ENCODE data around the gene PGM1.

The PGM1 gene

DNA sequence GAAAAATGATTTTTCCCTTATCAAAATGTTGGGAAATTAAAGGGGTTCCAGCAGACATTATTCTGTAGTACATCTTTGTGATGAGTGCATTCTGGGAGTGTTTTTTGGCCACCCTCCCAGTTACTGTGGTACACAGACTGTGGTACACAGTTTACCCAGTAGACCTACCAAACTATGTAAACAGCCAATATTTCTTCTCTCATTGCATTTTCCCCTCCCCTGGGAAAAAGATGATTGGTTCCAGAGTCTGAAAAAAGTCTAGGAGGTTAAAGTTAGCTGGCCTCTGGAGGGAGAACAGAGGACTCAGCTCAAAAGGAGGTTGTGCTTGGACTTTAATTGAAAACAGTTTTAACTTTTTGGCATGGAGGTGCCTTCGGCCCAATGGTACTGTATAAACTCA, 42.5 kb downstream of the PGM1 start:
- no peak for DNase-seq

DNA sequence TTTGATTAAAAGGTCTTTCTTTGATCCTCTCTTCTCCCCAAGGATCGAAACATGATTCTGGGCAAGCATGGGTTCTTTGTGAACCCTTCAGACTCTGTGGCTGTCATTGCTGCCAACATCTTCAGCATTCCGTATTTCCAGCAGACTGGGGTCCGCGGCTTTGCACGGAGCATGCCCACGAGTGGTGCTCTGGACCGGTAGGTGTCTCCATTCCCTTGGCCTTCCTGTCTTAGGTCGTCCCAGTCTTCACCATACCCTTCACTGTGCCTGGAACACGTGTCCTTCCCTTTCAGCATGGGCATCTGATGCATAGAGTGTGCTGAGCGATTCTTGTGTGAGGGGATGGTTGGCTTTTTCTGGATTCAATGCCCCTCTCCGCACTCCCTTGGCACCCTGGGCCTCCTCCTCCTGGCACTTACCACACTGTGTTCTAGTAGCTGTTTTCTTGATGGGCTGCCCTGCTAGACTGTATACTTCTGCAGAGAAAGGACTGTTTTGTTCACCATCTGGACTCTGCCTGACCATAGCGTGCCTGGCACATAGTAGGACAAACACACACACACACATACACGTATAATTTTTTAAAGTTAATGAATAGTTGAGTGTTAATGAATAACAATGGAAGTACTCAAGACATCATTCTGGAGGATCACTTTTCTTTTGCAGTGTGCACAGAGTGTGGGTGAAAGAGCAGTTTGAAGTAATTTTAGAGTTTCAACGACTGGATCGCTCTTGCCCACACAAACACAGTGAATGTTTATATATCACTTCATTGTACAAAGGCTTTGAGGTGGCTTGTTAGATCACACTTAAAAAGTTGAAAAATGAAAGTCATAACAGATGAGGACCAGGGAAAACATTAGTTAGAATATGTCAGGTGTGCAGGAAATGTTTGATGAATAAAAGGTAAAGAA, 43.2 kb downstream of the PGM1 start:
- DNase-seq, result no peak

DNA sequence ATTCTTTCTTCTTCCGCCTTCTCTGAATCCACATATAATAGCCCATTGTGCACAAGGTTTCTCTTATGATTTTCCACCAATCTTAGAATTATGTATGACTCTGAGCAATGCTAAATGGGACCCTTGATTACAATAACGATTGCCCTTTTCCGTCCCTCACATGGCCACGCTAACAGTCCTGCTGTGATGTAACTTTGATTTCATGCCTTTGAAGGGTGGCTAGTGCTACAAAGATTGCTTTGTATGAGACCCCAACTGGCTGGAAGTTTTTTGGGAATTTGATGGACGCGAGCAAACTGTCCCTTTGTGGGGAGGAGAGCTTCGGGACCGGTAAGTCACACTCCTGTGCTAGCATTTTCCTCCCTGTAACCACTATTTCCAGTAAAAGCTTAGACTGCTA, 45.3 kb downstream of the PGM1 start:
- DNase-seq, result no peak

DNA sequence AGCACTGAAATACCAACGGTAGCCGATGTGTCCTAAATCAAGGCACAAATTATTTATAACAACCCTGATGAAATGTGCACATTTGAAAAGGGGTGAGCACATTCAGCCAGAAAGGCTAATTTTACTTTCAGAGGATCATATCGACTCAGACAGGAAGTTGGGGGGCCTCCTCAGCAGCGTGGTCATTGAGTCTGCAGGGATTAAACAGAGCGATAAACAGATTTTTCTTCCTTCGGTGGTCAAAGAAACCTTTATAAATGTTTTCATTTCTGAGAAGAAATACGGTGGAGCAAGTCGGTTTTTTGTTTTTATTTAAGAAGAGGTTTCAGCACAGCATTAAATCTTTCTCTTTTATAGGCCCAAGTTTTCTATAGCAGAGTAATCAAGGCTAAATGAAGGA, 45.7 kb downstream of the PGM1 start:
- no peak for DNase-seq

DNA sequence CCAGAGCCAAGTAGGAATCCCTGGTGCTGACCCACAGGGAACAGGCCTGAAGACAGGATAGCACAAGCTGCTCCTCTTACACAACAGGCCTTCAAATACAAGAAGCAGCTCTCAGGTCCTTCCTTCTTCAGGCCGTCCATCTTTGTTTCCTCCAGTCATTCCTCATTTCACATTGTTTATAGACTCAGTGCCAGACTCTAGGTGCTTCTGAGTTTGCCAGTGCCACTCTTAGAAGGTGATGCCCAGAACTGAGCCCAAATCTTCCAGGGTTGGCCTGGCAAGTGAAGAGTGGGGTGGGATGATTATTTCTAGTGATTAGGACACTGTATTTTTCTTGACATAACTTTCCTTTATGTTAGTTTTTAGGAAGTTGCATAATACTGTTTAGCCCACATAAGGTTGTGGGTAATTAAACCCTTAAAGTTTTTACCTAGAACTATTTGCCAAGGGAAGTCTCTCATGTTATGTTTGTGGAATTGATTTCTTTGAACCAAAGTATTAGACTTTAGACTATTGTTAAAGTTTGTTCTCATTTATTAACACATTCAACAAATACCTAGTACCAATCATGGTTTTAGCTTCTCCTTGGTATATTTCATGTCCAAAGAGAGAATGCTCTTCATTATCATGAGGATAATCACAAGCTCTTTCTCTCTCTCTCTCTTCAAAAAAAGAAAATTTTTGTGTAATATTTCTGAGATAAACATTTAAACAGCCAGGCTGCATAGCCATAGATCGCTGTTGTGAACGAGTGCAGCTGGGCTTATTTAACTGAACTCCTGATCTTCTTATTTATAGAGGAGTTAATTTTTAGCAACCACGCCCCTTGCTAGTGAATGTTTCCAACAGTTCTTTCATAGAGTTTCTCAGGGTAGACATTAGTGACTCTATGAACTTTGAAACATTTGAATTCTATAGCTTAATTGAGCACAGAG, 47.7 kb downstream of the PGM1 start:
- DNase-seq, result no peak

DNA sequence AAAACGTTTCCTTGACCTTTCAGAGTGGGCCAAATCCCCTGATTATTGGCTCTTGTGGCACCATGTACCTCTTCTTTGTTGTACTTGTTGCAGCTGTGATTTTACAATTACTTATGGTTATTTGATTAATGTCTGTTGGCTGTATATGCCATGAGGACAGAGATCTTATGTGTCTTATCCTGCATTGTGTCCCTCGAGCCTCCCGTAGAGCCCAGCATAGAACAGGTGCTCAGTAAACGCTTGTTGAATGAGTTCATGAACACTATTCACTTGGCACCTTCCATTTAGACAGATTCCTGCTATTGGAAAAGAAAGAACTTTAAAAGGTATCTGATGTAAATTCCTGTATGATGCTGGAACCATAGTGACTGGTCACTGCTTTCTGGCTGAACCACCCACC, 48.4 kb downstream of the PGM1 start:
- no peak for DNase-seq

DNA sequence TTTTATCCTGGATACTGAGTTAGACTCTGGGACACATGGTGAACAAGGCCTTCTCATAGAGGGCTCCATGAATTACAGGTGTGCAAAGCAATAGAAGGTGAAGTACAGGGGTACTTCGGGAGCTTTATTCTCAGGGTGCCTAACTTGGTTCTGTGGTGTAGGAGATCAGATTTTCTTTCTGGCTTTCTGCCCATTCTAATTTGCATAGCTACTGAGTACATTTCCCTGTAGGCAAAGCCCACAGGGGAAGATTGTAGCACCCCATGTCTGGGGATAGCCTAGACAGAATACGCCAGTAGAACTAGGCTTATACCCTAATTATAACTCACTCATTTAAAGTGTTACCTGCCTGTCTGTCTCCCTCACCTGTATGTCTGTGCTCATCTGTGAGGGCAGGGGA, 49.7 kb downstream of the PGM1 start:
- DNase-seq, result no peak

DNA sequence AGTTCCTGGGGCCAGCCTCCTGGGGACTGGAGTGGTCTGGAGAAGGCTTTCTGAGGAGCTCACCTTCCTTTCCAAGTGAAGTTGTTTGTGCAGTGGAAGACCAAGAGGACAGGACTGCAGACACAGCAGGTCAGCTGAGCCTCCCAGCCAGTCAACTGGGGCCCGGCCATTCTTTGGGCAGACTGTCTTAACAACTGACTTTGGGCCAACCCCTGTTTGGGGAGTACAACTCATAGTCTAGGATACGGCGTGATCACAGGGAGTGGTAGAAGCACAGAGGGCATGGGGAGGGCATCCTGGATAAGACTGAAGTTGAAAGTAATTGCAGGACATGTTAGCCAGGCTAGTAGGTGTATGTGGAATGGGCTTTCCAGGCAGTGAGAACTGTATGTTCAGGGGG, 50.3 kb downstream of the PGM1 start:
- DNase-seq, result no peak

DNA sequence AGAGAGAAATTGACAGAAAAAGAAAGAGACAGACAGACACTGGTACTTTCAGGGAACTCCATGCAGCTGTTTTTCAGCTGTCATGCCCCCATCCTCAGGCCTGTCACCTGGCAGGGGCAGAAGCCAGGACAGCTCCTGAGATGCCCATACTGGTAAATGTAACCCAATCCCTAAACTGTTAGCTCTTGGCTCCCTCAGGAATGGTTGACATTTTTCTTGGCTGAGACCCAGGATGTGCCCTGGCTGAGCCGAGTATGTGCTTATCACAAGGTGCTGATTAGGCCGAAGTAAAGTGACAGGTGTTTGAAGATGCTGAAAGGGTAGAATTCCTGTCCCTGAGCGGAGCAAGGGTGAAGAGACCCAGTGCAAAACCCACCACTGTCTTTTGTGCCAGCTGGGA, 50.7 kb downstream of the PGM1 start:
- DNase-seq, result peak; percentile 99

DNA sequence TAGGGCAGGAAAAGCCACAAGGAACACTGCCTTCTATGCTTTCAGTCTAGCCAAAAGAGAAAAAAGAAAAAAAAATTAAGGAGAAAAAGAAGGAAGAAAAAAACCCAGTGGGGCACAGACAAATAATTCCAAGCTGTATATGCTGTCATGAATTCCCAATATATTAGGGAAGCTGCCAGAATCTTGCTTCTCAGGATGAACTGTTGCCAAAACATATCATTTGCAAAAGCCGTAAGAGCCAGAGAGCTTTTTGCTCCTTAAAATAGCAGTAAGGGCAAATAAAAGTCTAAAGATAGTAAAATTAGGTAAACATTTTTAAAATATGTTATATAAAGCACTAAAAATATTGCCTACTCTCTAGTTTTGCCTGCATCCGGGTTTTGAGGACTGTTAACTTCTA, 52.1 kb downstream of the PGM1 start:
- no peak for DNase-seq

DNA sequence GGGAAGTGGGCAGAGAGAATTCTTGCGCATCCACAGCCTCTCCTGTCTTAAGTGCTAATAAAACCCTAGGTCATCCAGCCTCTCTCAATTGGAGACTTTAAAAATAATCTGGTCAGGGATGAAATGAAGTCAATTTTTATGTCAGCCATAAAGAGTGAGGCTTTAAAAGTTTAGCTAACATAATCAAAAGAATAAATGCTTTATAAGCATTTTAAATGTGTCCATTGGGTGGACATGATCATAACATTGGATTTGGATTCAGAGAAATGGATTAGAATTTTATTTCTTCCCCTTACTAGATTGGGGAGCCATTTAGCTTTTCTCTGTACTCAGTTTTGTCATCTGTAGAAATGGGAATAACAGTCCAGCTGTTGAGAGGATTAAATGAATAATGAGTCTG, 55.5 kb downstream of the PGM1 start:
- DNase-seq, result no peak

DNA sequence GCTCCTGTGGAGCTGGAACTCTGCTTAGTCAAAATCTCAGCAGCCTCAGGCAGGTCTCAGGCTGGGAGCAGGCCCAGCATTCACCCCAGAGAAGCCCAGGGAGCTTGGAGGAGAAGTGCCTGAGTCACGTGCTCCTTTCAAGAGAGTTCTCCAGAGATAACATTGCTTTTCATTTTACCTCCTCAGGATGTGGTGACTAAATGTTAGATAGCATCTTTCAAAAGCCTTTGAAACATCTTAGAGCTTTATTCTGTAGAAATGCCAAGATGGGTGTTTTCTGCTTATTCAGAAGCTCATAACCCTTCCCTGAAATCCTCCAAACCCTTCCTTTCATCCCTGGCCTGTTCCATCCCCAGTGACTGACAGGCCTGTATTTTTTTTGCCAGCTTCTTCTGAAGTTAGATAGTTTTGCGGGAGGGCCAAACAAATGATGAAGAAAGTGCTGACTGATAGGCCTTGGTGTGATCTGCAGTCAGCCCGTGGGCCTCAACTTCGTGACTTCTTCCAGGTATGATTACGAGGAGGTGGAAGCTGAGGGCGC, 58.0 kb downstream of the PGM1 start:
- DNase-seq, result no peak

DNA sequence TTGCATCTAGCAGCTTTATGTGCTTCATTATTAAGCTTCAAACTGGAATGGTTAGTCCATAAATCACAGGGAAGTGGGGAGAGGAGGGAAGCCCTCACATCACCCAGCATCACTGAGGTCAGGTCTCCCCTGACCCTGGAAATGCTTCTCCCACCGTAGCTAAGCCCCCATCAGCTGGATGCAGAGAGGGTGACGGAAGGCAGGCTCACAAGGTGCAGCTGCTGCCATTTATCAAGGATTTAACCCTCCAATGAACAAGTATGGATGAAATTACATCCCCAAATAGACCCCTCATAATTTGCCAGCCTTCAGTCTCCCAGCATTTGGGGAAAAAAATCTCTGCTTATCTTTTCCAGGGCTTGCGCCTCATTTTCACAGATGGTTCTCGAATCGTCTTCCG, 60.8 kb downstream of the PGM1 start:
- DNase-seq, result no peak

DNA sequence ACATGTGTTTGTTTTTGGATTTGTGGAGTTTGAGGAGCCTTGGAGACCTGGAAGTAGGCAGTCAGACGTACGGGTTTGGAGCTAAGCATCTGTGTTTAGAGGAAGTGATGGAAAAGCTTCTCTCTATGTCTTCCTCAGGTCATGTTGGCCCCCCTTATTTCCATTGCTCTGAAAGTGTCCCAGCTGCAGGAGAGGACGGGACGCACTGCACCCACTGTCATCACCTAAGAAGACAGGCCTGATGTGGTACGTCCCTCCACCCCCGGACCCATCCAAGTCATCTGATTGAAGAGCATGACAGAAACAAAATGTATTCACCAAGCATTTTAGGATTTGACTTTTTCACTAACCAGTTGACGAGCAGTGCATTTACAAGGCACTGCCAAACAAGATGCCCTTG, 66.2 kb downstream of the PGM1 start:
- no peak for DNase-seq

DNA sequence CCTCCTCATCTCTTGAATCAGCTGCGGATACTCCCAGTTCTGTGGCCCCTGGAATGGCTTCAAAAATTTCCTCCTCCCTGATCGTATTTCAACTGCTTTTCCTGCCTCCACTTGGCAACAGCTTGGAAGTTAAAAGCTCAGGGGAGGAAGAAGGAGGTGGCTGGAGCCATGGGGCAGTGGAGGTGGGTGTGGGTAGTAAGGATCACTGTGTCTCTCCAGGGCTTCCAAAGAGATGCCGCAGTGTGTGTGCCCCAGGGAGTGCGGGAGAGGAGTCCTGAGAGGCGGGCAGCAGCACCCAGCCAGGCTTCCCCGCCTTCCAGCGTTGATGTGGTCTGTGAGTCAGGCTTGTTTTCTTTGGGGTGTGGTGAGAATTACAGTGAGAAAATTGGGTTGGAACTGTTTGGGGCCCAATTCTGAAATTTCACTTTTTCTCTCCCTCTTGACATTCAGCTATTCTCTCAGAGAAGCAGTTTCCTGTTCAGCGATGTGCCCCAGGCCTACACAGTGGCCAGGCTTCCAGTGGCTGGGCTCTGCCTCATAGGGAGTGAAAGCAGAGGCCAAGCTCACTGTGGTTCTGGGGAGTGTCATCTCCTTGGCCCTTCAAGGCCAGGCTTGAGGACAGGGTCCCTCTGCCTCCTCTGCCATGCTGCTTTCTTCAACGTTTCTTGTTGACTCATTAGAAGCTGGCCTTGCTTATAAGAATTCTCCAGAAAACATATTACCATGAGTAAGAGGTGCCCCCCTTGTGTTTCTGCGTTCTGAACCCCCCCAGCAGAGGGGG, 69.0 kb downstream of the PGM1 start:
- peak; percentile 34 for DNase-seq

DNA sequence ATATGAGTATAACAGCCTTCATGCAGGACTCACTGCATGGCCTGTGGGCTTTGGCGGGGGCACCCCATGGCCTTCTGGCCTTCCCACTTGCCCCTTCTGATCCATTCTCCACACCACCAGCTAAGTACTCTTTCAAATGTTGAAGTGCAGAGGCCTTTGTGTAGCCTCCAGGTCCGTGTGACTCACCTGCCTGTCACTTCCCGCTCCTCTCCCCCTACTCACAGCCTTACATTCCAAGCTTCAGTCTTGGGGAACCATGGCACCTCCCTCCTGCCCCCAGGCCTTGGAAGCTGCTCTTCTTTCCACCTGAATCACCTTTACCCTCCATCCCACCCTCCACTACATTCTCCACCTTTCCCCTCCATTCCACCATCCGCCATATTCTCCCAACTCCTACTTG, 69.6 kb downstream of the PGM1 start:
- no peak for DNase-seq

DNA sequence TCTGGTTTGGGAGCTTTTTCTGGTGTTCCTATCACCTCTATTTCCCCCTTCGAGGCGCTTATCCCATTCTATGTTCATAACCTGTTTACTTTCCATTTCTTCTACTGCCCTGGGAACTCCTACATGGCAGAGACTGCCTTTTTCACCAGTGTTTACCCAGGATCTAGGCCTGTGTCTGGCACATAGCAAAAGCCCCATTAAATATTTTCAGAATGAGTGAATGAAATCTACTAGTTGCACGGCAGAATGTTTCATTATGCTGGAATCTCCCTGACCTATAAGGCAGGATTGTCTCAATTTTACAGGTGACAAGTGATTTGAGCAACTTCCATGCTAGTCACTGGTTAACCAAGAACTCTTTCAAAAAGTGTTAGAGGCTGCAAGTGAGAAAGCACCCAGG, 70.1 kb downstream of the PGM1 start:
- no peak for DNase-seq

DNA sequence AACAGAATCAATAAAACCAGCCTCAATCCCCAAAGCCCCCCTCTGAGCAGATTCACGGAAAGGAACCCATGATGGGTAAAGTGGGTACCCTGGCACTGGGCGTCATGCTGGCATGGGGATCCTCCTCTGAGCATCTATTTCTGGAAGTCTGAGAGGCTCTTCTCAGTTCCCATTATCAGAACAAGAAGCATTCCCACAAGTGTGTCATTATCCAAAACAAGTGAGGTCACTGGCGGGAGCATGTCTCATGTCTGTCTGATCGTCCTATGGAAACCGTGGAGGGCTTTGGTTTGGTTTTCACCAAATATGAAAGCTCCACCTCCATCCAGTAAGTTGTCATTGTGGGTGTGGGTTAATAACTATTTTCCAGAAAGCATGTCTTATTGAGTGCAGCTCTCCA, 70.7 kb downstream of the PGM1 start:
- DNase-seq, result no peak

DNA sequence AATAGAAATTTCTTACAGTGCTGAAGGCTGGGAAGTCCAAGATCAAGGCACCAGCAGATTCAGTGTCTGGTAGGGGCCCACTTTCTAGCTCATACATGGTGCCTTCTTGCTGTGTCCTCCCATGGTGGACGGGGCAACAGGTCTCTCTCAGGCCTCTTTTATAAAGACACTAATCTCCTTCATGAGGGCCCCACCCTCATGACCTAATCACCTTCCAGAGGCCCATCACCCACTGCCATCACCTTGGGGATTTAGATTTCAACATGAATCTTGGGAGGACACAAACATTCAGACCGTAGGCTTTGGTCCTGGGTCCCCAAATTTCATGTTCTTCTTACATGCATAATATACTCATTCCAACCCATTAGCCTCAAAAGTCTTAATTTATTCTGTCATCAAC, 71.5 kb downstream of the PGM1 start:
- no peak for DNase-seq

DNA sequence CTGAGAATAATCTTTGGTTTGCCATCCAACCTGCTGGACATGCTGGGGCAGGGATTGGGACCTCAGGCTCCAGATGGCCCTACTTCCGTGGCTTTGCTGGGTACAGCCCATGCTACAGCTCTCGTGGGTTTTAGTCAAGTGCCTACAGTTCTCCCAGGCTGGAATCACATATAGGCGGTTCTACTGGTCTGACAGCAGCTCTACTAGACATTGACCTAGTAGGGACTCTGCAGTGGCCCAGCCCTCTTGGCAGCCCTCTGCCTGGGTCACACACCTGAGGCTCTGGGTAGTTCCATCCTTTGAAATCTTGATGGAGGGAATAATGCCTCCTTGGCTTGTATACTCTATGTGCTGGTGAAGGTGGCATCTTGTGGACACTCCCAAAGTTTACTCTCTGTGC, 72.2 kb downstream of the PGM1 start:
- no peak for DNase-seq

DNA sequence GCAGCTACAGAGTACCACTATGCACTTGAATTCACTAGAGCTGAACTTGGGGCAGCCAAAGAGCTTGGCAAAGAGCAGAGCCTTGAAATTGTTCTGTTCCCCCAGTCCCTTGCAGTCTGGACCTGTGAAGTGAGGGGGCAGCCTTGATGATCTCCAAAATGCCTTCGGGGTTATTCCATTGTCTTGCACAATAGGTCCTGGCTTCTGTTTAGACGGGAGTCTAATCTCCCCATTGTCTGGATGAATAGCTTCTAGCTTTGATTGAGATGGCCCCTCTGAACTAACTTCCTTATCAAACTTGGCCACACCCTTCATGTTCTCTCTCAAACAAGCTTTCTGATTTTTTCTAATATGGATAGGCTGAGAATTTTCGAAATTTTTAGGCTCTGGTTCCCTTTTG, 72.6 kb downstream of the PGM1 start:
- DNase-seq, result no peak

DNA sequence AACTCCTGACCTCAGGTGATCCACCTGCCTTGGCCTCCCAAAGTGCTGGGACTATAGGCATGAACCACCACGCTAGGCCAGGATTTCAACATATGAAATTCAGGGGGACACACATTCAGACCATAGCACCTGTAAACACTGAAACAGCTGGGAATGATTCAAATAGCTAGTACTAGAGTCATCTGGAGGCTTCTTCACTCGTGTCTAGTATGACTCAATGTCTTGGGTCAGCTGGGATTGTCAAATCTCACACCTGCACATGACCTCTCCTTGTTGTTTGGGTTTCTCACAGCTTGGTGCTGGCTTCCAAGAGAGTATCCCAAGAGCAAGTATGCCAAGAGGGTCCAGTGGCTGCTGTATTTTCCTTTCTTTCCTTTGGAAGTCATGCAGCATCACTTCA, 75.1 kb downstream of the PGM1 start:
- no peak for DNase-seq
